ENCODE measurements around the gene PAX3.

Gene PAX3

DNA sequence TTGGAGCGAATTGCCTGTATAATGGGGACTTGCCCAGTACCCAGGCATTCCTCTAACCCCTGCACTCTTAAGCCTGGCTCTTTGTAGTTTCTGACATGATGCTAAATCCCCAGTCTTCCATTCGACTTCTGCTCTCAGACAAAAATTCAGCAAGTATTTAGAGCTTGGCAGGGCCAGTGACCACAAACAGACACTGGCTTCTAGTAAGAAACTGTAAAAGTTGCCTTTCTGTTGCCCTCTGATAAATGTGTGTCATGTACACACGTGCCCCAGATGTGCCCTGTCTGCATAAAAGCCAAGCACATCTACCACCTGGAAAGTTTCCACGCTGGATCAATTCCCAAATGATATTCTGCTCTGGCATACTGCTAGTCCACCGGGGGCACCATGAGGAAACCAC is 18.0 kb downstream of the PAX3 start:
- DNase-seq (ENCODE audit: extremely low read depth, low read depth), result no peak
- TF ChIP-seq, protein P1, sequence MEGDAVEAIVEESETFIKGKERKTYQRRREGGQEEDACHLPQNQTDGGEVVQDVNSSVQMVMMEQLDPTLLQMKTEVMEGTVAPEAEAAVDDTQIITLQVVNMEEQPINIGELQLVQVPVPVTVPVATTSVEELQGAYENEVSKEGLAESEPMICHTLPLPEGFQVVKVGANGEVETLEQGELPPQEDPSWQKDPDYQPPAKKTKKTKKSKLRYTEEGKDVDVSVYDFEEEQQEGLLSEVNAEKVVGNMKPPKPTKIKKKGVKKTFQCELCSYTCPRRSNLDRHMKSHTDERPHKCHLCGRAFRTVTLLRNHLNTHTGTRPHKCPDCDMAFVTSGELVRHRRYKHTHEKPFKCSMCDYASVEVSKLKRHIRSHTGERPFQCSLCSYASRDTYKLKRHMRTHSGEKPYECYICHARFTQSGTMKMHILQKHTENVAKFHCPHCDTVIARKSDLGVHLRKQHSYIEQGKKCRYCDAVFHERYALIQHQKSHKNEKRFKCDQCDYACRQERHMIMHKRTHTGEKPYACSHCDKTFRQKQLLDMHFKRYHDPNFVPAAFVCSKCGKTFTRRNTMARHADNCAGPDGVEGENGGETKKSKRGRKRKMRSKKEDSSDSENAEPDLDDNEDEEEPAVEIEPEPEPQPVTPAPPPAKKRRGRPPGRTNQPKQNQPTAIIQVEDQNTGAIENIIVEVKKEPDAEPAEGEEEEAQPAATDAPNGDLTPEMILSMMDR (IDR thresholded peaks at IDR 0.05; ENCODE audit: low read depth, low read length), result no peak

DNA sequence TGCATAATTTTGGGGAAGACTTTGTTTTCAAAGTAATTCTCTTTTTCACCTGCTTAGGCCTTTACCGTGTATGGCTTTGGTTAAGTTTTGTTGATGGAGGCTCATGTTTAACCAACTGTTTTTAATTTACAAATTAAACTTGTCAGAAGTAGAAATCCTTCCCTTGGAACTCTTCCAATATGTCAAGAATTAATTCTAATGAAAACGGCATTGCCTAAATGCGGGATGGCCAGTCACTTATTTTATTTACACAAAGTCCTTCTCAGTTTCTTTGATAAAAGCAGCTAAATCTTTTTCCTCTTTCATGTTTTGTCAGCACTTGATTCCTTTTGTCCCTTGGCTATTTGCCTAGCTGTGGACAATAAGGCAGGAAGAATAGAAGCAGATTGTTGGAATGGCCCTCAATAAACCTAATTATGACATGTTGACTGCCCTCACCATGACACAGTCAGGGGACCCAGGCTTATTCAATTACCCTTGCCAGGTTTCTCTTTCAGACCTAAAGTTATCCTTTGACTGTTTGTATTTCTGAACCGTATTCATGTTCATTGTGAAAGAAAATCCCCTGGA is 26.3 kb downstream of the PAX3 start:
- no peak for DNase-seq (ENCODE audit: extremely low read depth, low read depth)
- TF ChIP-seq, protein P1 (IDR thresholded peaks at IDR 0.05; ENCODE audit: low read depth, low read length), result no peak

DNA sequence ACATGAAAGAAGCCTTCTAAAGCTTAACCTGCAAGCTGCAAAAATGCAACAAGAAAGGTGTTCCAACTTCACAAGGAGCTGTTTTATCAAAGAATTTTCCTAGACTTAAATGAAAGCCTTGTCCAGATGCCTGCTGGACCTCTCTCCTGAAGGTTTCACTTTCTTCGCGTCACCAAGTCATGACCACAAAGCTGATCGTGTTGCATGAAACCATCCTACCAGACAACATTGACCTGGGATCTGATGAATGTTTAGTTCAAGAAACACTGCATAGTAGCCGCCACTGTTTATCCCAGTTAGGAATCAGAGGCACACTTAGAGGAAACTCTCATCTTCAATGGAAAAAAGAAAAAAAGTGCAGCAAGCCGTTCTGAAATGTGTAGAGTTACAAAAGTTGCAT is 26.9 kb downstream of the PAX3 start:
- TF ChIP-seq, protein P1 (IDR thresholded peaks at IDR 0.05; ENCODE audit: low read depth, low read length), result no peak
- DNase-seq (ENCODE audit: extremely low read depth, low read depth), result no peak

DNA sequence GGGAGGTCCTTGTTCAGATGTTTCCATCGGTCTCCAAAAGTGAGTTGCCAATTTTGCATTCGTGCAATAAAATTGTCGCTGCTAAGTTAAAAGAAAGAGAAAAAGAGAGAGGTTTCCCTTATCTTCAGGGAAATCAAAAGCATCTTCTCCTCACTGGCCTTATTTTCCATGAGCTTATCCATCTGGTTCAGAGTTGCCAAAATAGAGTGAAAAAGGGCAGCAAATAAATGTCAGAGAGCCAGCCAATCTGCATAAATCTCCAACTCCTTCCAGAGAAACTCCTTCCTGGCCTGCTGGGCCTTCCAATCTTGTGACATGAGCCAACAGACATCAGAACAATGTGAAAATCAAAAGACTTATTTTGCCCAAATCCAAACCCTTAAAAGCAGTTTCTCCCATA is 28.4 kb downstream of the PAX3 start:
- TF ChIP-seq, protein P1 (IDR thresholded peaks at IDR 0.05; ENCODE audit: low read depth, low read length), result no peak
- no peak for DNase-seq (ENCODE audit: extremely low read depth, low read depth)

DNA sequence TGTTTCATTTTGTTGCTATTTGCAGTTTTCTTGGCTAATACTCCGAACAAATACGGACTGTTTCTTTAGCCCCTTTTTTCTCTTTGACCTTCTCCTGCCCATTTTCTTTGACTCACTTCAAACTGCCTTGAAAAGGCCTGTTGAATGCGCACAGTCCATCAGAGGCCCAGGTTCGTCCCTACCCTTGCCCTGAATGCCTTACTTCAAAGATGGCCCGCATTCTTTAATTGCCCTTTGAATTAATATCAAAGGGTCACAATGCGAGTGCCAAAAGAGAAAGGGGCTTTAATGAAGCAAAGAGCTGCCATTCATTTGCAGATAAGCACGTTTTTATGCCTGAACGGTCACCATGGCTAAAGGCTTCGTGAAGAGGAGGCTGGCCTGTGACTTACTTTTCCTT is 29.7 kb downstream of the PAX3 start:
- no peak for DNase-seq (ENCODE audit: extremely low read depth, low read depth)
- TF ChIP-seq, protein P1 (IDR thresholded peaks at IDR 0.05; ENCODE audit: low read depth, low read length), result no peak

DNA sequence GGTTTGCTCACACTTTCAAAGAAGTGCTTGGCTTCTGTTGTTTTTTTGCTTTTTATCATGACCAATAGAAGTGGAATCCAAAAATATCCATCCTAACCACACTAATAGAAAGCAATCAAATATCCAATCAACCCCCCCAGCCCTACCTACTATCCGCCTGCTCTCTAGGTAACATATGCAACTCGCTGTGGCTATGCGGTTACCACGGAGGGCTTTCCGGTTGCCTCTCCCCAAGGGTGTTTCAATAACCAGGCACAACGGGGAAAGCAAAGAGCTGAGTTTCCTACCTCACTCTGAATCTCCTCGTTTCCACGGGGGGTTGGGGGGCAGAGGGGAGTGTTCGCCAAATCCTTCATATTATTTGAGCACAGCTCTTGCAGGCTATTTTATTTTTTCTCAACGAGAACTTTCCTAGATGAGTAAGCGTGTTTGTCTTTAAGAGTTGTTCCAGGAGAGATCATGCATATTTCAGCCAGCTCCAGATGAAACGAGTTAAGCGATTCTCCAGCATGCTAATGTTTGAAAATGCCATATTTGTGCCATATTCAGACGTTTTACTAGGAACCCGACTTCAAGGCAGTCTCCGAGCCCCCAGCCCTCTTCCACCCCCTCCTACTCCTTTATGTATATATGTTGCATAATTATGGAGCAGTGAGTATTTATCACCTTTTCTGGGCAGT is 30.3 kb downstream of the PAX3 start:
- DNase-seq (ENCODE audit: extremely low read depth, low read depth), result no peak
- TF ChIP-seq, protein P1 (IDR thresholded peaks at IDR 0.05; ENCODE audit: low read depth, low read length), result no peak

DNA sequence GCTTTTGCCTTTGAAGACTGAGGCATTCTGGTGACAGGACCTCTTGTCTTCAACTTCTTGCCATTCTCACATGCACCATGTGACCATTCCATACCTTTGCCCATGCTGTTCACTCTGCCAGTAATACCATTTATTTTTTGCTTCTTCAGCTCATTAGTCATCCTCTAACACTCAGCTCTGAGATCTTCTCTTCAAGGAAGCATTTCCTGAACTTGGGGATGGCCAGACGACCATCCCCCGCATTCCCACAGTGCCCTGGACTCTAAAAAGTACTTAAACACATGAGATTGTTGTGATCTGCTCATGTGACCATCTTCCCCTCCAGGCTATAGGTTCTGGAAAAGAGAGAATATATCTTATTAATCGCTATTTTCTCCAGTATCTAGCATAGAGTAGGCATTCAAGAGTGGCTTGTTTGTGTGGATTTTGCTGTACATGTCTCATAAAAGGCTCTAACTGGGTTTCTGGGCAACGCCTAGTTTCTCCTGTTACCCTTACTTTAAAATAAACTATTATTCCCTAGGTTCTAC is 33.9 kb downstream of the PAX3 start:
- TF ChIP-seq, protein P1 (IDR thresholded peaks at IDR 0.05; ENCODE audit: low read depth, low read length), result no peak
- no peak for DNase-seq (ENCODE audit: extremely low read depth, low read depth)

Measured in AG09319 (cell line).